SK-N-SH (cell line): ENCODE data around the gene ZNHIT2.

Source experiments
- GATA2 ChIP-seq: sonication (generic); formaldehyde crosslinking; IDR thresholded peaks from 2 replicates; pipeline ENCODE4 v1.5.0; 2020; ENCODE audit warnings: mild to moderate bottlenecking, missing genetic modification reagents
- POLR2AphosphoS5 ChIP-seq: IDR thresholded peaks from 2 replicates; pipeline ENCODE4 v1.6.1; 2012; ENCODE audit warnings: low read depth, low read length
- RFX5 ChIP-seq: IDR thresholded peaks from 2 replicates; pipeline ENCODE4 v1.6.1; 2012; ENCODE audit warnings: mild to moderate bottlenecking, improper control_type of control experiment, low read length
- USF2 ChIP-seq: fragments of 150-350 bp; IDR thresholded peaks from 2 replicates; pipeline ENCODE4 v1.6.1; 2017; ENCODE audit warnings: antibody characterized with exemption, low read length, low read depth, borderline replicate concordance
- ZBTB33 ChIP-seq: IDR thresholded peaks from 2 replicates; pipeline ENCODE4 v1.4.0; 2012; ENCODE audit warnings: low read depth, borderline replicate concordance
- TF ChIP-seq, protein P1 (sequence below): fragments of 200-600 bp; sonication (generic); IDR thresholded peaks from 2 replicates; pipeline ENCODE4 v1.6.1; 2017; ENCODE audit warnings: antibody characterized with exemption, mild to moderate bottlenecking, moderate library complexity

- TF ChIP-seq, protein P1, sequence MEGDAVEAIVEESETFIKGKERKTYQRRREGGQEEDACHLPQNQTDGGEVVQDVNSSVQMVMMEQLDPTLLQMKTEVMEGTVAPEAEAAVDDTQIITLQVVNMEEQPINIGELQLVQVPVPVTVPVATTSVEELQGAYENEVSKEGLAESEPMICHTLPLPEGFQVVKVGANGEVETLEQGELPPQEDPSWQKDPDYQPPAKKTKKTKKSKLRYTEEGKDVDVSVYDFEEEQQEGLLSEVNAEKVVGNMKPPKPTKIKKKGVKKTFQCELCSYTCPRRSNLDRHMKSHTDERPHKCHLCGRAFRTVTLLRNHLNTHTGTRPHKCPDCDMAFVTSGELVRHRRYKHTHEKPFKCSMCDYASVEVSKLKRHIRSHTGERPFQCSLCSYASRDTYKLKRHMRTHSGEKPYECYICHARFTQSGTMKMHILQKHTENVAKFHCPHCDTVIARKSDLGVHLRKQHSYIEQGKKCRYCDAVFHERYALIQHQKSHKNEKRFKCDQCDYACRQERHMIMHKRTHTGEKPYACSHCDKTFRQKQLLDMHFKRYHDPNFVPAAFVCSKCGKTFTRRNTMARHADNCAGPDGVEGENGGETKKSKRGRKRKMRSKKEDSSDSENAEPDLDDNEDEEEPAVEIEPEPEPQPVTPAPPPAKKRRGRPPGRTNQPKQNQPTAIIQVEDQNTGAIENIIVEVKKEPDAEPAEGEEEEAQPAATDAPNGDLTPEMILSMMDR, result no peak
- TF ChIP-seq ZBTB33 (no peak), USF2 (no peak; the same call in 1 of the 2 replicates), RFX5 (peak; percentile 72), GATA2 (no peak), POLR2AphosphoS5 (peak; percentile 99)
These were observed 5.6 kb downstream of the ZNHIT2 start, which contains the start of gene TM7SF2 for GRCh38 chr11:65111744-65112545.
